HEK293T (cell line): ENCODE data around the gene DNAH10.

ENCODE experiments used
- CTCF ChIA-PET: fragments of 350-600 bp; formaldehyde crosslinking; extraction: SDS; loops from one replicate; lab custom pipeline; 2021; ENCODE audit warnings: antibody characterized with exemption, inconsistent platforms; lab: Yijun Ruan, JAX
- POLR2A ChIA-PET: fragments of 350-600 bp; formaldehyde crosslinking; extraction: SDS; loops from one replicate; lab custom pipeline; 2020; ENCODE audit warnings: antibody characterized with exemption, inconsistent platforms; lab: Yijun Ruan, JAX
- DNase-seq: peaks from one replicate; pipeline ENCODE4 v3.0.0; 2012; ENCODE audit warnings: mixed read lengths; ENCODE audit errors: extremely low spot score
- ARNT ChIP-seq: fragments of 450-650 bp; IDR thresholded peaks from 2 replicates; pipeline ENCODE4 v1.6.1; 2017; ENCODE audit warnings: mild to moderate bottlenecking
- BHLHE40 ChIP-seq: fragments of 450-650 bp; IDR thresholded peaks from 2 replicates; pipeline ENCODE4 v1.6.1; 2016; ENCODE audit warnings: mild to moderate bottlenecking, moderate library complexity, borderline replicate concordance
- CTBP1 ChIP-seq: fragments of 450-650 bp; IDR thresholded peaks from 2 replicates; pipeline ENCODE4 v1.6.1; 2016; ENCODE audit warnings: borderline replicate concordance
- ELF4 ChIP-seq: fragments of 450-650 bp; IDR thresholded peaks from 2 replicates; pipeline ENCODE4 v1.6.1; 2017; ENCODE audit warnings: antibody characterized with exemption
- FOXA1 ChIP-seq: fragments of 450-650 bp; IDR thresholded peaks from 2 replicates; pipeline ENCODE4 v1.6.1; 2016; ENCODE audit warnings: mild to moderate bottlenecking
- FOXK2 ChIP-seq: fragments of 450-650 bp; IDR thresholded peaks from 2 replicates; pipeline ENCODE4 v1.6.1; 2016; ENCODE audit warnings: mild to moderate bottlenecking
- FOXM1 ChIP-seq: fragments of 450-650 bp; IDR thresholded peaks from 2 replicates; pipeline ENCODE4 v1.6.1; 2017; ENCODE audit warnings: mild to moderate bottlenecking, borderline replicate concordance
- HDGF ChIP-seq: fragments of 450-650 bp; IDR thresholded peaks from 2 replicates; pipeline ENCODE4 v1.6.1; 2017; ENCODE audit warnings: antibody characterized with exemption, borderline replicate concordance
- L3MBTL2 ChIP-seq: fragments of 450-650 bp; conservative IDR thresholded peaks from 2 replicates; pipeline ENCODE4 v1.6.1; 2016; ENCODE audit warnings: mild to moderate bottlenecking
- LEF1 ChIP-seq: fragments of 450-650 bp; IDR thresholded peaks from 2 replicates; pipeline ENCODE4 v1.6.1; 2017; ENCODE audit warnings: mild to moderate bottlenecking, borderline replicate concordance
- NFRKB ChIP-seq: fragments of 450-650 bp; IDR thresholded peaks from 2 replicates; pipeline ENCODE4 v1.6.1; 2016; ENCODE audit warnings: mild to moderate bottlenecking, moderate library complexity
- SP1 ChIP-seq: fragments of 450-650 bp; IDR thresholded peaks from 2 replicates; pipeline ENCODE4 v1.6.1; 2017
- SUZ12 ChIP-seq: fragments of 450-650 bp; IDR thresholded peaks from 2 replicates; pipeline ENCODE4 v1.6.1; 2016; ENCODE audit warnings: mild to moderate bottlenecking
- TARDBP ChIP-seq: fragments of 450-650 bp; IDR thresholded peaks from 2 replicates; pipeline ENCODE4 v1.6.1; 2016
- ZNF384 ChIP-seq: fragments of 450-650 bp; IDR thresholded peaks from 2 replicates; pipeline ENCODE4 v1.6.1; 2016
- TF ChIP-seq, protein P1 (sequence below): fragments of 450-650 bp; IDR thresholded peaks from 2 replicates; pipeline ENCODE4 v1.6.1; 2016

Gene DNAH10

DNA sequence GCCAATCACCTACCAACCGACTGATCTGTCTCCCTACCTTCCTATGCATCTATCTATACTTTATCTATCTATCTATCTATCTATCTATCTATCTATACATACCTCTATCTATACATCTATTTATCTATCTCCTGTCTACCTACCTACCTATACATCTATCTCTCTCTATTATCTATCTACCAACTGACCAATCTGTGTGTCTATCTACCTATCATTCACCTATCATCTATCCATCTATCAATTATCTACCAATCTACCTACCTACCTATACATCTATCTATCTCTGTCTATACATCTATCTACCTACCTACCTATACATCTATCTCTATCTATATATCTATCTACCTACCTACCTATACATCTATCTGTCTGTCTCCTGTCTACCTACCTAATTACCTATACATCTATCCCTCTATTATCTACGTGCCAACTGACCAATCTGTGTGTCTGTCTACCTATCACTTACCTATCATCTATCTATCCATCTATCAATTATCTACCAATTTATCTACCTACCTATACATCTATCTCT lies 3.5 kb downstream of the DNAH10 start:
- DNase-seq, result no peak
- CTCF ChIA-PET, result no interaction called here
- TF ChIP-seq ZNF384, result no peak
- TF ChIP-seq LEF1, result no peak
- no peak for TF ChIP-seq BHLHE40
- TF ChIP-seq FOXA1, result no peak
- no peak for TF ChIP-seq ELF4
- no peak for TF ChIP-seq FOXM1
- no peak for TF ChIP-seq HDGF
- no peak for TF ChIP-seq SP1
- TF ChIP-seq L3MBTL2, result no peak
- TF ChIP-seq FOXK2, result no peak
- POLR2A ChIA-PET, result no interaction called here

- POLR2A ChIA-PET, result no interaction called here
- TF ChIP-seq ELF4 (no peak), SUZ12 (no peak), L3MBTL2 (no peak), SP1 (no peak), FOXM1 (no peak), BHLHE40 (no peak), NFRKB (no peak), ARNT (no peak), FOXA1 (no peak), HDGF (no peak), LEF1 (no peak), FOXK2 (no peak), CTBP1 (no peak), ZNF384 (no peak), TARDBP (no peak)
- TF ChIP-seq, protein P1, sequence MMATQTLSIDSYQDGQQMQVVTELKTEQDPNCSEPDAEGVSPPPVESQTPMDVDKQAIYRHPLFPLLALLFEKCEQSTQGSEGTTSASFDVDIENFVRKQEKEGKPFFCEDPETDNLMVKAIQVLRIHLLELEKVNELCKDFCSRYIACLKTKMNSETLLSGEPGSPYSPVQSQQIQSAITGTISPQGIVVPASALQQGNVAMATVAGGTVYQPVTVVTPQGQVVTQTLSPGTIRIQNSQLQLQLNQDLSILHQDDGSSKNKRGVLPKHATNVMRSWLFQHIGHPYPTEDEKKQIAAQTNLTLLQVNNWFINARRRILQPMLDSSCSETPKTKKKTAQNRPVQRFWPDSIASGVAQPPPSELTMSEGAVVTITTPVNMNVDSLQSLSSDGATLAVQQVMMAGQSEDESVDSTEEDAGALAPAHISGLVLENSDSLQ, result no peak
- CTCF ChIA-PET, result no interaction called here
- DNase-seq, result no peak
These were observed 5.5 kb downstream of the DNAH10 start for GRCh38 chr12:123767613-123768012.

DNA sequence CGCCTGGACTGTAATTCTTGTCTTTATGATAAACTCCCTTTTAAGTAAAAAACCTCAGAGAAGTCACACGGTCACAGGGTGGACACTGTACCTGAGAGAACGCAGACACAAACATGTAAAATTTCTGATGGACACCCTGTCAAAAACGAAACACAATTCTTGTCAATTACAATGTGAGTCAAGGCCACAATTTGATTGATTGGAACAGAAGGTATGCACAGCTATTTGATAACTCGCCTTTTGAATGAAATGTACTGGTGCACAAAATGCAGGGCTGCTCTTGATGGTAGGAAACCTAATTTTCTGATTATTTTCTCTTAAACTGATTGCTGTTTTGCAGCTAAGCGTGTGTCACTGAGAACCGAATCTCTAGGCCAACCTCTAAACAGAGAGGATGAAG lies 9.2 kb downstream of the DNAH10 start:
- DNase-seq, result no peak
- ChIA-PET CTCF (no interaction called here), POLR2A (no interaction called here)
- TF ChIP-seq ZNF384, result no peak
- TF ChIP-seq BHLHE40, result no peak

GRCh38 chr12:123772074-123772473 lies 10.0 kb downstream of the DNAH10 start:
- DNase-seq, result no peak
- ChIA-PET CTCF (no interaction called here), POLR2A (no interaction called here)
- TF ChIP-seq CTBP1, result no peak
- TF ChIP-seq FOXK2, result no peak
- TF ChIP-seq ZNF384, result no peak
- no peak for TF ChIP-seq TARDBP
- TF ChIP-seq BHLHE40, result no peak
- no peak for TF ChIP-seq HDGF
- TF ChIP-seq, protein P1, result no peak
- no peak for TF ChIP-seq ELF4
- no peak for TF ChIP-seq ARNT
- no peak for TF ChIP-seq LEF1
- TF ChIP-seq SP1, result no peak
- no peak for TF ChIP-seq L3MBTL2
- TF ChIP-seq NFRKB, result no peak
- TF ChIP-seq FOXA1, result no peak
- no peak for TF ChIP-seq FOXM1

DNA sequence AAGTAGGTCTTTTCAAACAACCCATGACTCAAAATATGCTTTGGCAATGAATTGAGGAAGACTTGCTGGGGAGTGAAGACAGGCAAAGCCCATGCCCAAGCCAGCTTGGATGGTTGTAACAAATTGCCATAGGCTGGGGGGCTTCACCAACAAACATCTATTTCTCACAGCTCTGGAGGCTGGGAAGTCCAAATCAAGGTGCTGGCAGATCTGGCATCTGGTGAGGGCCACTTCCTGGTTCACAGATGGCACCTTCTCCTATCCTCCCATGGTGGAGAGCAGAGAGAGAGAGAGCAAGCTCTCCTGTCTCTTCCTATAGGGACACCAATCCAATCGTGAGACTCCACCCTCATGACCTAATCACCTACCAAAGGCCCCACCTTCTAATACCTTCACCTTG lies 11.3 kb downstream of the DNAH10 start:
- no peak for TF ChIP-seq SP1
- TF ChIP-seq, protein P1, result no peak
- no peak for TF ChIP-seq FOXA1
- TF ChIP-seq FOXM1, result no peak
- TF ChIP-seq NFRKB, result no peak
- no peak for TF ChIP-seq L3MBTL2
- no peak for TF ChIP-seq HDGF
- TF ChIP-seq SUZ12, result no peak
- TF ChIP-seq ZNF384, result no peak
- no peak for TF ChIP-seq CTBP1
- TF ChIP-seq FOXK2, result no peak
- TF ChIP-seq LEF1, result no peak
- no peak for TF ChIP-seq BHLHE40
- TF ChIP-seq ARNT, result no peak
- TF ChIP-seq TARDBP, result no peak
- no peak for TF ChIP-seq ELF4
- DNase-seq, result no peak
- CTCF ChIA-PET, result no interaction called here
- POLR2A ChIA-PET, result no interaction called here

DNA sequence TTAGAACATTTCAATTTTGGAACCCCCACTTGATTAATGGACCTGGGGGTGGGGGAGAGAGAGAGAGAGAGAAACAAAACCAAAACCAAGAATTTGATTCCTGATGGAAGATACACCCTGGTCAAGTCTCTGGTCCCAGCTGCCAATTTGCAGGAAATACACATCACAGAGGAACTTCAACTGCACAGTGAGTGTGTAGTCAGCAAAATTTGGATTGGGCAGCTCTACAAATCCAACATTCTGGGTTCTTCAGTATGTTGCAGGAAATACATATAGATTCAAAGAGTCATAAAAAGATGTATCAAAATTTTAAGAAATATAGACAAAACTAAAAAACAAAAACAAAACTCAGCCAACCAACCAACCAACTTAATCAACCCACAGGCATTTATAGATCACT lies 17.4 kb downstream of the DNAH10 start:
- ChIA-PET POLR2A (no interaction called here), CTCF (no interaction called here)
- no peak for DNase-seq
- TF ChIP-seq NFRKB (no peak), SUZ12 (no peak), FOXM1 (no peak), TARDBP (no peak), ELF4 (no peak), L3MBTL2 (no peak), LEF1 (no peak)

DNA sequence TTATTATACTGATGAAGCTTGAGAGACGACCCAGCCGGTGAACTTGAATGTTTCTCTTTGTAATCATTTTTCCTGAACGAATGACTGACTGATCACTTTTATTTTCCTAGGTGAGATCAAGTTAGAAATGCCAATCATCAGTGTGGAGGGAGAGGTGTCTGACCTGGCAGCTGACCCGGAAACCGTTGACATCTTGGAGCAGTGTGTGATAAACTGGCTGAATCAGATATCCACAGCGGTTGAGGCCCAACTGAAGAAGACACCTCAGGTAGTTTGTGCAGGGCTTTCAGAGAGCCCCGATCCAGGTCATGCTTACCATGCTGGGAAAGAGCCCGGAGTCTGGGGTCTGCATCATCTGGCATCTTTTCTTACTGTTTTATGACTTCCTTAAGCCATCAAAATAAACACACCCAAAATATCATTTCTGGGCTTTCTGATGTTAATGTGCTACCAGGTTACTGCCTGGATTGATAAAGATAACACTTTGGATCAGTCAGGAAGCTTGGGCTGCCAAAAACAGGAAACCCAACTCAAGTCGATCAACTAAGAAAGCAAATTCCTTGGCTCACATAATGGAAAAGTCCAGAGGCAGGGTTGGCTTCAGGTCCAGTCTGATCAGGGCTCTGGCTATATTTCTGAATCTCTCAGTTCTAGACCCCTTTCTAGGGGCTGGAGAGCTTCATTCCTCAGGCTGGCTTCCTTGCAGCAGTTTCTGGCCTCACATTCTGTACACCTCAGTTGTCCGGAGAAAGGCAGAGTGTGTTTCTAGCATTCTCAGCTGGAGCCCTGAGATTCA lies 21.1 kb downstream of the DNAH10 start:
- no peak for TF ChIP-seq FOXA1
- no peak for TF ChIP-seq ELF4
- no peak for TF ChIP-seq BHLHE40
- no peak for TF ChIP-seq TARDBP
- TF ChIP-seq HDGF, result no peak
- no peak for TF ChIP-seq SUZ12
- TF ChIP-seq ZNF384, result no peak
- POLR2A ChIA-PET, result no interaction called here
- CTCF ChIA-PET, result no interaction called here
- DNase-seq, result no peak
